Measurements from ENCODE around the gene RECQL. TPM values are rescaled to one million over a fixed set of nuclear protein-coding genes. Genes with fewer than 3 reads are reported as not detected.

Gene RECQL
- total RNA-seq = 10 to 100 TPM; 64.4 to 92.8 TPM

- DNase-seq (peak; percentile 93), ATAC-seq (peak; percentile 93)
- ChIA-PET POLR2A (interaction anchor here (0.6 to 1.2 kb wide), 5 partner anchors 10 to 175 kb away, joined by 3 to 6 read pairs (median 3); partner anchors contain the start of gene LDHB), CTCF (interaction anchor here (0.5 to 1.8 kb wide), 5 partner anchors 8 to 179 kb away, joined by 3 to 6 read pairs (median 5); partner anchors contain the start of gene PYROXD1)
- H3K4me1 Mint-ChIP-seq = peaks cover 44% of the 10 kb centered on the region
- no peaks in the 10 kb centered on the region for H3K9me3 Mint-ChIP-seq (ENCODE audit: low read depth)
- H3K4me3 Mint-ChIP-seq = no peak within 1 kb of the TSS
- no peak within 1 kb of the TSS for H3K27ac Mint-ChIP-seq
- peaks cover 28% of the 10 kb centered on the region for H3K36me3 Mint-ChIP-seq (ENCODE audit: low read depth)
- no peaks in the 10 kb centered on the region for H3K27me3 Mint-ChIP-seq
- intact Hi-C loops (cut with DNase I, micrococcal nuclease) = loop anchor here (1.0 to 5.0 kb wide), 9 partner anchors 44 to 1125 kb away; partner anchors contain the start of genes C2CD5 (in 2 of the 2), CMAS (in 2 of the 2), LDHB (in 2 of the 2) and PYROXD1 (in 2 of the 2)
These were observed at the start of gene RECQL, which contains the start of gene GOLT1B for GRCh38 chr12:21501258-21502163. Gene RECQL (minus strand): TSS chr12:21501635. CDS start chr12:21499570, 2,065 bp downstream. Gene GOLT1B (plus strand): TSS chr12:21501789. CDS start chr12:21501924, 135 bp downstream.

GRCh38 chr12:21547437-21547836 lies 46.0 kb upstream of the RECQL start:
- Mint-ChIP-seq H3K27ac (no peak overlapping the region), H3K9me3 (ENCODE audit: low read depth) (no peaks in the 10 kb centered on the region), H3K4me3 (no peak overlapping the region), H3K36me3 (ENCODE audit: low read depth) (no peaks in the 10 kb centered on the region), H3K27me3 (peaks cover 2% of the 10 kb centered on the region), H3K4me1 (peaks cover 5% of the 10 kb centered on the region)
- peak; percentile 65 for ATAC-seq
- DNase-seq = peak; percentile 29
- intact Hi-C loops (cut with DNase I, micrococcal nuclease) = no loop called here
- POLR2A ChIA-PET = no interaction called here
- CTCF ChIA-PET = interaction anchor here (0.7 kb wide), 1 partner anchor 9 kb away, joined by 3 read pairs; no protein-coding TSS in a partner anchor

GRCh38 chr12:21546716-21547115 lies 45.3 kb upstream of the RECQL start:
- Mint-ChIP-seq H3K9me3 (ENCODE audit: low read depth) (no peaks in the 10 kb centered on the region), H3K27ac (no peak overlapping the region), H3K4me1 (peaks cover 5% of the 10 kb centered on the region), H3K36me3 (ENCODE audit: low read depth) (no peaks in the 10 kb centered on the region), H3K27me3 (peaks cover 2% of the 10 kb centered on the region), H3K4me3 (no peak overlapping the region)
- POLR2A ChIA-PET = no interaction called here
- DNase-seq = no peak
- CTCF ChIA-PET = no interaction called here
- no peak for ATAC-seq
- intact Hi-C loops (cut with DNase I, micrococcal nuclease) = no loop called here

GRCh38 chr12:21545557-21545956 lies 44.1 kb upstream of the RECQL start:
- Mint-ChIP-seq H3K9me3 (ENCODE audit: low read depth) (no peaks in the 10 kb centered on the region), H3K4me1 (peaks cover 5% of the 10 kb centered on the region), H3K27ac (no peak overlapping the region), H3K4me3 (no peak overlapping the region), H3K36me3 (ENCODE audit: low read depth) (no peaks in the 10 kb centered on the region), H3K27me3 (peaks cover 2% of the 10 kb centered on the region)
- DNase-seq (no peak), ATAC-seq (no peak)
- POLR2A ChIA-PET = no interaction called here
- CTCF ChIA-PET = interaction anchor here (1.2 to 1.5 kb wide), 2 partner anchors 10 to 135 kb away, joined by 4 to 5 read pairs; no protein-coding TSS in a partner anchor
- intact Hi-C loops (cut with DNase I, micrococcal nuclease) = no loop called here

GRCh38 chr12:21543151-21543550 lies 41.7 kb upstream of the RECQL start:
- Mint-ChIP-seq H3K36me3 (ENCODE audit: low read depth) (no peaks in the 10 kb centered on the region), H3K9me3 (ENCODE audit: low read depth) (no peaks in the 10 kb centered on the region), H3K4me3 (no peak overlapping the region), H3K27me3 (peaks cover 2% of the 10 kb centered on the region), H3K27ac (peak overlapping the region; percentile 8), H3K4me1 (peaks cover 12% of the 10 kb centered on the region)
- intact Hi-C loops (cut with DNase I, micrococcal nuclease) = no loop called here
- CTCF ChIA-PET = no interaction called here
- DNase-seq (no peak), ATAC-seq (no peak)
- POLR2A ChIA-PET = no interaction called here

- H3K27ac Mint-ChIP-seq = no peak overlapping the region
- ATAC-seq (no peak), DNase-seq (no peak)
- no peaks in the 10 kb centered on the region for H3K9me3 Mint-ChIP-seq (ENCODE audit: low read depth)
- H3K4me1 Mint-ChIP-seq = peaks cover 9% of the 10 kb centered on the region
- no peak overlapping the region for H3K4me3 Mint-ChIP-seq
- intact Hi-C loops (cut with DNase I, micrococcal nuclease) = no loop called here
- CTCF ChIA-PET = no interaction called here
- POLR2A ChIA-PET = no interaction called here
- H3K36me3 Mint-ChIP-seq (ENCODE audit: low read depth) = no peaks in the 10 kb centered on the region
- H3K27me3 Mint-ChIP-seq = peaks cover 2% of the 10 kb centered on the region
These were observed 41.0 kb upstream of the RECQL start for GRCh38 chr12:21542403-21542802.

GRCh38 chr12:21541773-21542172 lies 40.3 kb upstream of the RECQL start:
- no peak for ATAC-seq
- intact Hi-C loops (cut with DNase I, micrococcal nuclease) = no loop called here
- POLR2A ChIA-PET = interaction anchor here (0.6 kb wide), 1 partner anchor 20 kb away, joined by 4 read pairs; no protein-coding TSS in a partner anchor

GRCh38 chr12:21539797-21540196 lies 38.4 kb upstream of the RECQL start:
- ATAC-seq (peak; percentile 90), DNase-seq (no peak)
- Mint-ChIP-seq H3K27ac (no peak overlapping the region), H3K27me3 (peaks cover 2% of the 10 kb centered on the region), H3K4me1 (peaks cover 6% of the 10 kb centered on the region), H3K9me3 (ENCODE audit: low read depth) (no peaks in the 10 kb centered on the region), H3K36me3 (ENCODE audit: low read depth) (no peaks in the 10 kb centered on the region), H3K4me3 (no peak overlapping the region)
- intact Hi-C loops (cut with DNase I, micrococcal nuclease) = no loop called here
- ChIA-PET CTCF (no interaction called here), POLR2A (no interaction called here)

More at GRCh38 chr12:21541773-21542172, 40.3 kb upstream of the RECQL start:
- no peaks in the 10 kb centered on the region for H3K9me3 Mint-ChIP-seq (ENCODE audit: low read depth)
- no peak overlapping the region for H3K4me3 Mint-ChIP-seq
- DNase-seq = no peak
- peaks cover 6% of the 10 kb centered on the region for H3K4me1 Mint-ChIP-seq
- H3K27me3 Mint-ChIP-seq = peaks cover 2% of the 10 kb centered on the region
- CTCF ChIA-PET = no interaction called here
- H3K27ac Mint-ChIP-seq = no peak overlapping the region
- H3K36me3 Mint-ChIP-seq (ENCODE audit: low read depth) = no peaks in the 10 kb centered on the region

- POLR2A ChIA-PET = no interaction called here
- DNase-seq (no peak), ATAC-seq (no peak)
- Mint-ChIP-seq H3K27me3 (peaks cover under 1% of the 10 kb centered on the region), H3K9me3 (ENCODE audit: low read depth) (no peaks in the 10 kb centered on the region), H3K4me3 (no peak overlapping the region), H3K27ac (no peak overlapping the region), H3K4me1 (peaks cover 6% of the 10 kb centered on the region), H3K36me3 (ENCODE audit: low read depth) (no peaks in the 10 kb centered on the region)
- CTCF ChIA-PET = no interaction called here
- intact Hi-C loops (cut with DNase I, micrococcal nuclease) = no loop called here
These were observed 36.7 kb upstream of the RECQL start for GRCh38 chr12:21538061-21538653.

- ATAC-seq (no peak), DNase-seq (no peak)
- ChIA-PET CTCF (interaction anchor here (1.3 kb wide), 1 partner anchor 13 kb away, joined by 3 read pairs; no protein-coding TSS in a partner anchor), POLR2A (no interaction called here)
- Mint-ChIP-seq H3K9me3 (ENCODE audit: low read depth) (peaks cover 5% of the 10 kb centered on the region), H3K27me3 (peaks cover 35% of the 10 kb centered on the region), H3K4me3 (no peak overlapping the region), H3K27ac (no peak overlapping the region), H3K4me1 (peaks cover 6% of the 10 kb centered on the region), H3K36me3 (ENCODE audit: low read depth) (no peaks in the 10 kb centered on the region)
- intact Hi-C loops (cut with DNase I, micrococcal nuclease) = no loop called here
These were observed 28.0 kb upstream of the RECQL start for GRCh38 chr12:21529456-21529855.

GRCh38 chr12:21528953-21529352 lies 27.5 kb upstream of the RECQL start:
- CTCF ChIA-PET = no interaction called here
- POLR2A ChIA-PET = no interaction called here
- H3K4me3 Mint-ChIP-seq = no peak overlapping the region
- DNase-seq = no peak
- H3K27ac Mint-ChIP-seq = no peak overlapping the region
- peaks cover 8% of the 10 kb centered on the region for H3K9me3 Mint-ChIP-seq (ENCODE audit: low read depth)
- no peaks in the 10 kb centered on the region for H3K36me3 Mint-ChIP-seq (ENCODE audit: low read depth)
- peaks cover 35% of the 10 kb centered on the region for H3K27me3 Mint-ChIP-seq
- intact Hi-C loops (cut with DNase I, micrococcal nuclease) = no loop called here
- no peak for ATAC-seq
- peaks cover 6% of the 10 kb centered on the region for H3K4me1 Mint-ChIP-seq

All from activated CD4-positive, alpha-beta T cell treated with anti-CD3 and anti-CD28 coated beads for 36 hours (primary cell).